Coronary artery (tissue), 2 donors: ENCODE data around the gene PKD2L1.

Experiments
- DNase-seq: peaks from one replicate; pipeline ENCODE4 v3.0.0-alpha.2; 2017; ENCODE audit warnings: low spot score
- H3K27ac ChIP-seq, 2 donors: fragments of 200-600 bp; sonication (generic); one replicate each; pipeline ENCODE4 v1.5.1; 2016 to 2019
- H3K4me3 ChIP-seq: fragments of 200-600 bp; sonication (generic); 2 replicates; pipeline ENCODE4 v1.5.1; 2016; ENCODE audit warnings: mild to moderate bottlenecking, moderate library complexity
- TF ChIP-seq, protein P1 (sequence below): fragments of 200-600 bp; sonication (generic); IDR thresholded peaks from one replicate; pipeline ENCODE4 v1.5.1; 2019; ENCODE audit warnings: antibody characterized with exemption

PKD2L1 gene

DNA sequence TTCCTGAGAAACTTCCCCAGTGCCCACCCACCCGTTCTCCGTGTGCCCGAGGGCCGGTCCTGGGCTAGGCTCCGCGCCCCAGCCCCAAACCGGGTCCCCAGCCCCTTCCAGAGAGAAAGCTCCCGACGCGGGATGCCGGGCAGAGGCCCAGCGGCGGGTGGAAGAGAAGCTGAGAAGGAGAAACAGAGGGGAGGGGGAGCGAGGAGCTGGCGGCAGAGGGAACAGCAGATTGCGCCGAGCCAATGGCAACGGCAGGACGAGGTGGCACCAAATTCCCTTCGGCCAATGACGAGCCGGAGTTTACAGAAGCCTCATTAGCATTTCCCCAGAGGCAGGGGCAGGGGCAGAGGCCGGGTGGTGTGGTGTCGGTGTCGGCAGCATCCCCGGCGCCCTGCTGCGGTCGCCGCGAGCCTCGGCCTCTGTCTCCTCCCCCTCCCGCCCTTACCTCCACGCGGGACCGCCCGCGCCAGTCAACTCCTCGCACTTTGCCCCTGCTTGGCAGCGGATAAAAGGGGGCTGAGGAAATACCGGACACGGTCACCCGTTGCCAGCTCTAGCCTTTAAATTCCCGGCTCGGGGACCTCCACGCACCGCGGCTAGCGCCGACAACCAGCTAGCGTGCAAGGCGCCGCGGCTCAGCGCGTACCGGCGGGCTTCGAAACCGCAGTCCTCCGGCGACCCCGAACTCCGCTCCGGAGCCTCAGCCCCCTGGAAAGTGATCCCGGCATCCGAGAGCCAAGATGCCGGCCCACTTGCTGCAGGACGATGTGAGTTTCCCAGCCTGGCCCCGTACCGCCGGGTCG, 16.9 kb upstream of the PKD2L1 start, which contains the start of gene SCD:
Gene SCD, plus strand, starts transcription at position 469 of the 803 bp plus-strand sequence. Its CDS starts 272 bp downstream, at position 741.
- Histone ChIP-seq H3K4me3 (peak within 1 kb of the TSS; percentile 75), H3K27ac (peak within 1 kb of the TSS in 1 of 2 donors; percentile 54)
- peak; percentile 81 for DNase-seq
- TF ChIP-seq, protein P1, sequence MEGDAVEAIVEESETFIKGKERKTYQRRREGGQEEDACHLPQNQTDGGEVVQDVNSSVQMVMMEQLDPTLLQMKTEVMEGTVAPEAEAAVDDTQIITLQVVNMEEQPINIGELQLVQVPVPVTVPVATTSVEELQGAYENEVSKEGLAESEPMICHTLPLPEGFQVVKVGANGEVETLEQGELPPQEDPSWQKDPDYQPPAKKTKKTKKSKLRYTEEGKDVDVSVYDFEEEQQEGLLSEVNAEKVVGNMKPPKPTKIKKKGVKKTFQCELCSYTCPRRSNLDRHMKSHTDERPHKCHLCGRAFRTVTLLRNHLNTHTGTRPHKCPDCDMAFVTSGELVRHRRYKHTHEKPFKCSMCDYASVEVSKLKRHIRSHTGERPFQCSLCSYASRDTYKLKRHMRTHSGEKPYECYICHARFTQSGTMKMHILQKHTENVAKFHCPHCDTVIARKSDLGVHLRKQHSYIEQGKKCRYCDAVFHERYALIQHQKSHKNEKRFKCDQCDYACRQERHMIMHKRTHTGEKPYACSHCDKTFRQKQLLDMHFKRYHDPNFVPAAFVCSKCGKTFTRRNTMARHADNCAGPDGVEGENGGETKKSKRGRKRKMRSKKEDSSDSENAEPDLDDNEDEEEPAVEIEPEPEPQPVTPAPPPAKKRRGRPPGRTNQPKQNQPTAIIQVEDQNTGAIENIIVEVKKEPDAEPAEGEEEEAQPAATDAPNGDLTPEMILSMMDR, result no peak

- DNase-seq, result no peak
- peak overlapping the region in 1 of 2 donors; percentile 54 for H3K27ac ChIP-seq
- TF ChIP-seq, protein P1, result no peak
- H3K4me3 ChIP-seq, result peak overlapping the region; percentile 75
These were observed 16.3 kb upstream of the PKD2L1 start for GRCh38 chr10:100346351-100346764.

DNA sequence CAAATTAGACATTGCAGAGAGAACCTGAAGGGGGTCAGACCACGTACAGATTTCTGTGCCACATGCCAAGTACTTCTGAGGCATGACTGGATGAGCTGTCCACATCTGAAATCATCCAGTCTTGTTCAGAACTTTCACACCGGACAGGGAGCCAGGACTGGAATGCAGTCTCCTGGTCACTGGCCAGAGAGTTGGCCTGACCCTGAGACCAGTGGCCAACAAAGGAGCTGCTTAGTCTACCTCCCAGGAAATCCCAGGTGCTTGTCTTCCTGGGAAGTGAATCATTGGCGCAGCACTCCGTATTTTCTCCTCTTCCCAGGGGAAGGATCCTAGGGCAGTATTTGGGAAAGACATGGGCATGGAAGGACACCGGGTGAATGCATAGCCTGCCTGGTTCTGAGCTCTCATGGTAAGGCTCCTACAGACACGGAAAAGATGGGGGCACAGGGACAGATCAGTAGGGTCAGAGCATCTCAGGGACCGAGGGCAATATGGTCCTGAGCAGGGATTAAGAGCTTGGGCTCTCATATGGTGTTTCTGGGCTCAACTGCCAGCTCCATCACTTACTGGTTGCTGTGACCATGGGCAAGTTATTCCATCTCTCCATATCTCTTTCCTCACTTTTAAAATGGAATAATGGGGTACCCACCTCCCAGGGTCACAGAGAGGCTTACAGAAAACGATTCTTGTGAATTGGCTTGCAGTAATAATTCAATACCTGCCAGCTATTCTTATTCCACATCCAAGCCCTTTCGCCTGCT, 15.7 kb upstream of the PKD2L1 start:
- DNase-seq, result no peak
- Histone ChIP-seq H3K27ac (no peak overlapping the region), H3K4me3 (peak overlapping the region; percentile 75)
- TF ChIP-seq, protein P1, result no peak

DNA sequence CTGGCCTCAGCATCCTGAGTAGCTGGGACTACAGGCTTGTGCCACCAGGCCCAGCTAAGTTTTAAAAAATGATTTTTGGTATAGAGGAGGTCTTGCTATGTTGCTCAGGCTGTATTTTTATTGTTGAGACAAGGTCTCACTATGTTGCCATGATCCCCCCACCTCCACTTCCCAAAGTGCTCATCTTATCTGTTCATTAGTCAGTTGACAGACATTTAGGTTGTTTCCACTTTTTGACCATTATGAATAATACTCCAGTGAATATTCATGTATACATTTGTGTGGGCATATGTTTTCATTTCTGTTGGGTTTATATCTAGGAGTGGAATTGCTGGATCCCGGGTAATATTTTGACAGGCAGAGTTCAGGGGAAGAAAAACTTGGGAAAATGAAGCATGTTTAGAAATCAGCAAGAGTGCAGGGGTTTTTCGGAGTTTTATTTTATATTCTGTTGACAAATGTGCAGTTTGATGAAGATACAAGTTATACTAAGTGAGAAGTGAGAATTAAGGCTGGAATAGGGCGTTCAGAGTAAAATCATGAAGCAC, 14.3 kb upstream of the PKD2L1 start:
- TF ChIP-seq, protein P1, result no peak
- H3K27ac ChIP-seq, result no peak overlapping the region
- H3K4me3 ChIP-seq, result no peak overlapping the region
- no peak for DNase-seq

GRCh38 chr10:100342627-100342972, 12.6 kb upstream of the PKD2L1 start:
- no peak overlapping the region for H3K27ac ChIP-seq
- no peak overlapping the region for H3K4me3 ChIP-seq
- TF ChIP-seq, protein P1, result no peak
- DNase-seq, result no peak

DNA sequence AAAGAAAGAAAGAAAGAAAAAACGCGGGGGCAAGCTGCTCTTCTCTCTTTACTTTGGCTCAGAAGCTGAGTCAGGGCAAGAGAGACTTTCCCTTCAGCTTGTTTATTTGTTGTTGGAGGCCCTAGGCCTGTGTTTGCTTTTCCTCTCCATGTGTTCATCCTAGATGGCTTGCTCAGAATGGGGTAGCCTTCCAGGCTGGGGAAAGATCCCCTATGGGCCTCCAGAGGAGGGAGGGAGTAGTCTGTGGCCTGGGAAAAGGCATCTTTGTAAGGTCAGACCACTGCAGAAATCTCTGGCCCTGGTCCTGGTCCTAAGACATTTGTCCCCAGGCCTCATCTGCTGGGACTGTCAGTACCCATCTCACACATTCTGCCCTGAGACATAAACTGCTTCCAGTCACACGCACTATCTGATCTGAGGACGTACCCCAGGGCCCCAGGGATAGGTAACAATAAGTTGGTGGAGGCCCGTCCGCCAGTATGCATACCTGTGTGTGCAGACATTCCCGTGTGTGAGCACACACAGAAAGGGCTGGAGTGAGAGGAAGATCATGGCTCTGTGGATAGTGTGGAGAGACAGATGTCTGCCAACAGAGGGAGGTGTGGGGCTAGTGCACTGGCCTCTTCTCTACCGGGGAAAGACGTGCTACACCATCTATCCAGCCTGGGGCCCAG, 12.1 kb upstream of the PKD2L1 start:
- TF ChIP-seq, protein P1, result no peak
- no peak for DNase-seq
- Histone ChIP-seq H3K4me3 (no peak overlapping the region), H3K27ac (no peak overlapping the region)
